ENCODE measurements around the gene RAD51C. TPM values are rescaled to one million over a fixed set of nuclear protein-coding genes. Genes with fewer than 3 reads are reported as not detected.
"Not testable (repeated sequence)": the region's sequence is repeated elsewhere in the genome, so short reads cannot be mapped to it uniquely, and the experiment has no call there.

Gene RAD51C
- total and polyA plus RNA-seq, 2 donors (not counting 1 experiment from before 2014, with no cell fraction given) = 27.7 to 29.1 TPM

DNA sequence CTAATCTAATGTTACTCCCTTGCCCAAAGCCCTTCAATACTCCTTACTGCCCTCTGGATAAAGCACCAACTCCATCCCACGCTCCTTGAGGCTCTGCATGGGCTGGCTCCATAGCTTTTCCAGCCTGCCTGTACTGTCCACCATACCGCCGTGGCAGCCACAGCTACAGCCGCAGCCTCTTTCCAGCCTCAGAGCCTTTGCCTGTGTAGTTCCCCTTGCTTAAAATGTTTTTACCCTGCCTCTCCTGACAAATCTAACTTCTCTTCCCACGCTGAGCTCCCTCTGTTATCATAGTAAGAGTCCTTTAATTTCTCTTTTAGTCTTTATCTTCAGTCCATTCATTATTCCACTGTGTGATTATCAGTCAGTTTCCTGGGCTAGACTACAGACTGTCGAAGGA is 22.5 kb upstream of the RAD51C start:
- Histone ChIP-seq H4K20me1 (ENCODE audit: control insufficient read depth, extremely low read depth, insufficient read depth, low read length) (no peaks in the 10 kb centered on the region), H3K9me3 (ENCODE audit: control insufficient read depth, insufficient read depth, low read depth, low read length) (no peaks in the 10 kb centered on the region), H3K36me3 (ENCODE audit: control insufficient read depth, insufficient read depth, low read length) (no peaks in the 10 kb centered on the region), H3K4me3 (replicated peaks in 1 of 4; ENCODE audit: control extremely low read depth in 1 of 4, insufficient read depth in 1 of 4, low read depth in 3 of 4, low read length in 4 of 4) (no peak overlapping the region), H3K9ac (ENCODE audit: insufficient read depth, low read length) (no peak overlapping the region), H2AFZ (ENCODE audit: low read length) (no peak overlapping the region), H3K79me2 (ENCODE audit: control insufficient read depth, insufficient read depth, low read length) (no peaks in the 10 kb centered on the region), H3K27me3 (ENCODE audit: control insufficient read depth, insufficient read depth, low read length) (no peaks in the 10 kb centered on the region), H3K27ac (ENCODE audit: insufficient read depth, low read length) (no peak overlapping the region), H3K4me1 (ENCODE audit: control insufficient read depth, extremely low read depth, insufficient read depth, low read length) (no peaks in the 10 kb centered on the region), H3K4me2 (ENCODE audit: extremely low read depth, insufficient read depth, low read length) (no peak overlapping the region)
- no peak for TF ChIP-seq EZH2 (IDR thresholded peaks at IDR 0.05; ENCODE audit: low read length, missing control alignments)
- TF ChIP-seq, protein P1, sequence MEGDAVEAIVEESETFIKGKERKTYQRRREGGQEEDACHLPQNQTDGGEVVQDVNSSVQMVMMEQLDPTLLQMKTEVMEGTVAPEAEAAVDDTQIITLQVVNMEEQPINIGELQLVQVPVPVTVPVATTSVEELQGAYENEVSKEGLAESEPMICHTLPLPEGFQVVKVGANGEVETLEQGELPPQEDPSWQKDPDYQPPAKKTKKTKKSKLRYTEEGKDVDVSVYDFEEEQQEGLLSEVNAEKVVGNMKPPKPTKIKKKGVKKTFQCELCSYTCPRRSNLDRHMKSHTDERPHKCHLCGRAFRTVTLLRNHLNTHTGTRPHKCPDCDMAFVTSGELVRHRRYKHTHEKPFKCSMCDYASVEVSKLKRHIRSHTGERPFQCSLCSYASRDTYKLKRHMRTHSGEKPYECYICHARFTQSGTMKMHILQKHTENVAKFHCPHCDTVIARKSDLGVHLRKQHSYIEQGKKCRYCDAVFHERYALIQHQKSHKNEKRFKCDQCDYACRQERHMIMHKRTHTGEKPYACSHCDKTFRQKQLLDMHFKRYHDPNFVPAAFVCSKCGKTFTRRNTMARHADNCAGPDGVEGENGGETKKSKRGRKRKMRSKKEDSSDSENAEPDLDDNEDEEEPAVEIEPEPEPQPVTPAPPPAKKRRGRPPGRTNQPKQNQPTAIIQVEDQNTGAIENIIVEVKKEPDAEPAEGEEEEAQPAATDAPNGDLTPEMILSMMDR (conservative IDR thresholded peaks at IDR 0.05 in 1 of 2, IDR thresholded peaks at IDR 0.05 in 1 of 2; ENCODE audit: low read depth in 1 of 2, low read length in 2 of 2) = no peak
- DNase-seq (ENCODE audit: low read depth in 2 of 2) = no peak

DNA sequence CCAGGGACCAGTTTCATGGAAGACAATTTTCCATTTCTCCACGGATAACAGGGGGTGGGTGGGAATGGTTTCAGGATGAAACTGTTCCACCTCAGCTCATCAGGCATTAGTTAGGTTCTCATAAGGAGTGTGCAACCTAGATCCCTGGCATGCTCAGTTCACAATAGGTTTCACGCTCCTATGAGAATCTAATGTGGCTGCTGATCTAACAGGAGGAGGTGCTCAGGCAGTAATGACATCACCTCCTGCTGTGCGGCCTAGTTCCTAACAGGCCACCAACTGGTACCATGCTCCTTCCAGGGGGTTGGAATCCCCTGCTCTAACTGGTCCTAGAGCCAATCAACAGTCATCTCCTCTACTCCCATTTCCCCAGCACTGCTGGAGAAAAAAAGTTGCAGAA is 20.4 kb upstream of the RAD51C start:
- no peak for DNase-seq (ENCODE audit: low read depth in 2 of 2)
- Histone ChIP-seq H3K9ac (ENCODE audit: insufficient read depth, low read length) (no peak overlapping the region), H3K9me3 (ENCODE audit: control insufficient read depth, insufficient read depth, low read depth, low read length) (no peaks in the 10 kb centered on the region), H3K79me2 (ENCODE audit: control insufficient read depth, insufficient read depth, low read length) (no peaks in the 10 kb centered on the region), H3K4me3 (replicated peaks in 1 of 4; ENCODE audit: control extremely low read depth in 1 of 4, insufficient read depth in 1 of 4, low read depth in 3 of 4, low read length in 4 of 4) (no peak overlapping the region), H3K27ac (ENCODE audit: insufficient read depth, low read length) (no peak overlapping the region), H3K4me1 (ENCODE audit: control insufficient read depth, extremely low read depth, insufficient read depth, low read length) (no peaks in the 10 kb centered on the region), H2AFZ (ENCODE audit: low read length) (no peak overlapping the region), H3K36me3 (ENCODE audit: control insufficient read depth, insufficient read depth, low read length) (no peaks in the 10 kb centered on the region), H4K20me1 (ENCODE audit: control insufficient read depth, extremely low read depth, insufficient read depth, low read length) (no peaks in the 10 kb centered on the region), H3K27me3 (ENCODE audit: control insufficient read depth, insufficient read depth, low read length) (no peaks in the 10 kb centered on the region), H3K4me2 (ENCODE audit: extremely low read depth, insufficient read depth, low read length) (no peak overlapping the region)
- no peak for TF ChIP-seq EZH2 (IDR thresholded peaks at IDR 0.05; ENCODE audit: low read length, missing control alignments)
- TF ChIP-seq, protein P1 (conservative IDR thresholded peaks at IDR 0.05 in 1 of 2, IDR thresholded peaks at IDR 0.05 in 1 of 2; ENCODE audit: low read depth in 1 of 2, low read length in 2 of 2) = no peak

- H3K4me2 ChIP-seq (ENCODE audit: extremely low read depth, insufficient read depth, low read length) = no peak overlapping the region
- H4K20me1 ChIP-seq (ENCODE audit: control insufficient read depth, extremely low read depth, insufficient read depth, low read length) = no peaks in the 10 kb centered on the region
- no peaks in the 10 kb centered on the region for H3K9me3 ChIP-seq (ENCODE audit: control insufficient read depth, insufficient read depth, low read depth, low read length)
- H3K27me3 ChIP-seq (ENCODE audit: control insufficient read depth, insufficient read depth, low read length) = no peaks in the 10 kb centered on the region
- peak; percentile 51 to 82 for DNase-seq (ENCODE audit: low read depth in 2 of 2)
- H3K36me3 ChIP-seq (ENCODE audit: control insufficient read depth, insufficient read depth, low read length) = no peaks in the 10 kb centered on the region
- no peak for TF ChIP-seq EZH2 (IDR thresholded peaks at IDR 0.05; ENCODE audit: low read length, missing control alignments)
- TF ChIP-seq, protein P1 (conservative IDR thresholded peaks at IDR 0.05 in 1 of 2, IDR thresholded peaks at IDR 0.05 in 1 of 2; ENCODE audit: low read depth in 1 of 2, low read length in 2 of 2) = no peak
- H3K4me1 ChIP-seq (ENCODE audit: control insufficient read depth, extremely low read depth, insufficient read depth, low read length) = no peaks in the 10 kb centered on the region
- no peak overlapping the region for H3K9ac ChIP-seq (ENCODE audit: insufficient read depth, low read length)
- H3K27ac ChIP-seq (ENCODE audit: insufficient read depth, low read length) = no peak overlapping the region
- H3K79me2 ChIP-seq (ENCODE audit: control insufficient read depth, insufficient read depth, low read length) = no peaks in the 10 kb centered on the region
- no peak overlapping the region for H2AFZ ChIP-seq (ENCODE audit: low read length)
- no peak overlapping the region for H3K4me3 ChIP-seq (replicated peaks in 1 of 4; ENCODE audit: control extremely low read depth in 1 of 4, insufficient read depth in 1 of 4, low read depth in 3 of 4, low read length in 4 of 4)
These were observed 15.1 kb upstream of the RAD51C start for GRCh38 chr17:58677194-58677880.

GRCh38 chr17:58678287-58678686 is 14.1 kb upstream of the RAD51C start:
- H3K4me1 ChIP-seq (ENCODE audit: control insufficient read depth, extremely low read depth, insufficient read depth, low read length); H3K4me3 ChIP-seq (replicated peaks in 1 of 4; ENCODE audit: control extremely low read depth in 1 of 4, insufficient read depth in 1 of 4, low read depth in 3 of 4, low read length in 4 of 4); H3K9ac ChIP-seq (ENCODE audit: insufficient read depth, low read length); H3K79me2 ChIP-seq (ENCODE audit: control insufficient read depth, insufficient read depth, low read length); H3K27me3 ChIP-seq (ENCODE audit: control insufficient read depth, insufficient read depth, low read length); H3K9me3 ChIP-seq (ENCODE audit: control insufficient read depth, insufficient read depth, low read depth, low read length); H3K27ac ChIP-seq (ENCODE audit: insufficient read depth, low read length); H2AFZ ChIP-seq (ENCODE audit: low read length); H4K20me1 ChIP-seq (ENCODE audit: control insufficient read depth, extremely low read depth, insufficient read depth, low read length); H3K4me2 ChIP-seq (ENCODE audit: extremely low read depth, insufficient read depth, low read length); DNase-seq (ENCODE audit: low read depth in 2 of 2); H3K36me3 ChIP-seq (ENCODE audit: control insufficient read depth, insufficient read depth, low read length): not testable (repeated sequence)
